ENCODE measurements around the gene L3MBTL2.
"Not testable (repeated sequence)": the region's sequence is repeated elsewhere in the genome, so short reads cannot be mapped to it uniquely, and the experiment has no call there.

L3MBTL2 gene

DNA sequence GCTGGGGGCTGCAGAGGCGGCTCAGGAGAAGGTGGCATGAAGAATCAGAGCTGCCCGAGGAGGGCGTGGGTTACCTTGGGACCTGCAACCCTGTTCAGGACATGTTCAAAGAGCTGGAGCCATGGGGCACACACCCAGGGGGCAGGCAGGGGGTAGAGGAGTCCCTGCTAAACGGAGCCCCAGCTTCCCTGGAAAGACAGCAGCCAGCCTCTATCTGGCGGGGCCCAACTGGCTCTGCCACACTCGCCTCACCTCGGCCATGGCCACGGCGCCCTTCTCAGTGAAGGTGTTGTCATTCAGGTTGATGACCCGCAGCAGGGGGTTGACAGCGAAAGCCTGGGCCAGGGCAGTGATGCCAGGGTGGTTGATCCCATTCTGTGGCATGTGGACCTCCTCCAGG lies 52.6 kb downstream of the L3MBTL2 start:
- no peak for DNase-seq (ENCODE audit: low spot score in 2 of 2)
- H3K27me3 ChIP-seq (ENCODE audit: low read depth) = no peaks in the 10 kb centered on the region
- in situ Hi-C loops (cut with MboI; ENCODE audit: low sequenced_read_pairs) = no loop called here
- H3K36me3 ChIP-seq (replicated peaks) = peaks cover 96% of the 10 kb centered on the region
- H3K4me3 ChIP-seq = no peak overlapping the region
- H3K4me1 ChIP-seq = no peaks in the 10 kb centered on the region
- no peaks in the 10 kb centered on the region; the same call in 1 of the 2 replicates for H3K9me3 ChIP-seq

DNA sequence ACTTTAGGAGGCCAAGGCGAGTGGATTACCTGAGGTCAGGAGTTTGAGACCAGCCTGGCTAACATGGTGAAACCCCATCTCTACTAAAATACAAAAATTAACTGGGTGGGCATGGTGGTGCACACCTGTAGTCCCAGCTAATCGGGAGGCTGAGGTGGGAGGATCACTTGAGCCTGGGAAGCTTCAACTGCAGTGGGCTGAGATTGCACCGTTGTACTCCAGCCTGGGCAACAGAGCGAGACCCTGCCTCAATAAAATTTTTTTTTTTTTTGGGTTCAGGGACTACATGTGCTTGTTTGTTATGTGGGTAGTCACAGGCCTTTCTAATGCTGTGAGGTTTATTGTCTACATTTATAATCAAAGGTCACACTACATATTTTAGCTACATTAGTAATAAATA lies 54.6 kb downstream of the L3MBTL2 start:
- H3K4me3 ChIP-seq; H3K27me3 ChIP-seq (ENCODE audit: low read depth); in situ Hi-C loops (cut with MboI; ENCODE audit: low sequenced_read_pairs); H3K9me3 ChIP-seq; H3K4me1 ChIP-seq; DNase-seq (ENCODE audit: low spot score in 2 of 2): not testable (repeated sequence)
- peaks cover 98% of the 10 kb centered on the region for H3K36me3 ChIP-seq (replicated peaks)

DNA sequence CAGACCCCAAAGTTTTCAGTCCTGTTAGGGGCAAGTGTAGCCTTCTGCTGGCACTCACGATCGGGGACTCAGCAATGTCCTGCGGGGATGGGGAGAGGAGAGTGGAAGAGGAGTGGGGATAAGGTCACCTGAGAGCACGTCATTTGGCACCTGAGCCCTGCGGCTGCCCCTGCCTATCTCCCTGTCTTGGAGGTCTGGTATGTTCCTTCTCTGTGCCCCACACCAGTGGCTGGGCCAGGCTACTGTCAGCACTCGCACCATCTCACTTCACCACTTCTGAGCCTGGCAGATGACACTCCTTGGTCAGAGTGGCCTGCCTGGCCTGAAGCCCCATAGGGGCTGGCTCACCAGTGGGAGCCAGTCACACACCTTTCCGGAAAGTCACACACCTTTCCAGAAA lies 55.8 kb downstream of the L3MBTL2 start:
- H3K36me3 ChIP-seq (replicated peaks) = peaks cover 100% of the 10 kb centered on the region
- in situ Hi-C loops (cut with MboI; ENCODE audit: low sequenced_read_pairs) = no loop called here

DNA sequence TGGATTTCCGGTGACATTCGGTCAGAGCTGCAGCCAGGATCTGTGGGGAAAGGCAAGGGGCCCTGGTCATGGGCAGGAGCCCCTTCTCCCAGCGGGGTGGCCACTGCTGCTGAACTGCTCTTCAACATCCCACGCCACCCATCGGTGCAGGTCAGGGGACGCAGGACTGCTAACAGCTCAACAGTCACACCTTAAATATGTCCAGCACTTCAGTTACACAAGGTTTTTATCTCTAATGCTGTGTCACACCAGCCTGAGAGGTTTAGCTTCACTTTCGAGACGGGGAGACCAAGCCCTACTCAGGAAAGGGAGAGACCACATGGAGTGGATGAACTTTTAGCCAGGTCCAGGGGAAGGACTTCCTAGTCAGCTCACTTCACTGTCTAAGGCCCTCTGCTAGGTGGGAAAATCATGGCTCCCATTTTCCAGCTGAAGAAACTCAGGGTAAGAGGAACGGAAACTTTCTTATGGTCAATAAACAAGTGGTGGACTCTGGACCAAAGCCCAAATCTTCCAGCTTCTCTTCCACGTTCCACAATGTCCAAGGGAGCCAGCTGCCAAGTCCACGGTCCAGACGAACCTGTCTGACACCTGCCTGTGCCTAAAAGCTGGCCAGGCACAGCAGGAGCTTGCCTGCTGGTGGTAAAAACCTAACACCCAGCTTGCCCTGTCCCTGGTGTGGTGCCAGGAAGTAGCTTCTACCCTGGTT lies 56.6 kb downstream of the L3MBTL2 start:
- in situ Hi-C loops (cut with MboI; ENCODE audit: low sequenced_read_pairs) = no loop called here
- Histone ChIP-seq H3K27me3 (ENCODE audit: low read depth) (no peaks in the 10 kb centered on the region), H3K4me3 (no peak overlapping the region), H3K9me3 (no peaks in the 10 kb centered on the region; the same call in 1 of the 2 replicates), H3K36me3 (replicated peaks) (peaks cover 97% of the 10 kb centered on the region), H3K4me1 (no peaks in the 10 kb centered on the region)
- DNase-seq (ENCODE audit: low spot score in 2 of 2) = no peak

More for the DNA sequence above, 55.8 kb downstream of the L3MBTL2 start:
- no peak for DNase-seq (ENCODE audit: low spot score in 2 of 2)
- Histone ChIP-seq H3K4me1 (no peaks in the 10 kb centered on the region), H3K4me3 (no peak overlapping the region), H3K27me3 (ENCODE audit: low read depth) (no peaks in the 10 kb centered on the region), H3K9me3 (no peaks in the 10 kb centered on the region; the same call in 1 of the 2 replicates)

DNA sequence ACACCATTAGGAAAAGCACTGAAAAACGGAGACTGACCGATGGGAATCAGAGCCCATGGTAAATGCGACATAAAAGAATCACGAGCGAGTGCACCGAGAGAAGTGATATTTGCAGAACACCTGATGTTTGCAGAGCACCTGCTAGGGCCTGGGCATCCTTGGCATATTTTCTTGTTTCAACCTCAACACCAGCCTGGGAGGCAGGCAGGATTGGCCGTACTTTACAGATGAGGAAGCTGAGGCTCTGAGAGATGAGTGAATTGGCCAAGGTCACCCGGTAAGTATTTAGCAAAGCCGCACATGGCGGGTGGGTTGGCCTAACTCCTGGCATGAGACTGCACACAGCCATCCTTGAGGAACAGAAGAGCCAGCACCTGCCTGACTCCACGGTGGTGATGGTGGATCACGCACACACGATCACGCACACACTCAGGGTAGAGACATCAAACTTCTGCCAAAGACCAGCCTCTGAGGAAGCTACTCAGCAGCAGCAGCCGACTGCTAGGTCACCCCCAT lies 57.2 kb downstream of the L3MBTL2 start:
- Histone ChIP-seq H3K27me3 (ENCODE audit: low read depth) (no peaks in the 10 kb centered on the region), H3K9me3 (no peaks in the 10 kb centered on the region; the same call in 1 of the 2 replicates), H3K4me1 (no peaks in the 10 kb centered on the region), H3K4me3 (no peak overlapping the region), H3K36me3 (replicated peaks) (peaks cover 96% of the 10 kb centered on the region)
- in situ Hi-C loops (cut with MboI; ENCODE audit: low sequenced_read_pairs) = no loop called here
- no peak for DNase-seq (ENCODE audit: low spot score in 2 of 2)

DNA sequence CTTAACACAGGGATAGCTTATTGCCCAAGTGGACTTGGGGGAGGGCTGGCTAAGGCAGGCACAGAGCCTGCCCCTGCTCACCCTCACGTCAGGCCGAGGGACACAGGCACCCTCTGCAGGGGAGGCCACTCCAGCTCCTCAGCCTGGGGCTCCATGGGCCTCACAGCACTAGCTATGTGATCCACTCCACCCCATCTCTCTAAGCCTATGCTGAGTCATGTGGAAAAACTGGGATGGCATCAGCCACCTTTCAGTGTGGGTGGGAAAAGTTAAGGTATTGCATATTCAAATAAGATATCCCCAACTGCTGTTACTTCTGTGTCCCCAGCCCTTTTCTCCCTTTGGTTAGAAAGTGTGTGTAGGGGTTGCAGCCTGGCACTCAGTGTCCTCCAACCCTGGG lies 58.6 kb downstream of the L3MBTL2 start:
- in situ Hi-C loops (cut with MboI; ENCODE audit: low sequenced_read_pairs) = no loop called here
- Histone ChIP-seq H3K4me1 (no peaks in the 10 kb centered on the region), H3K36me3 (replicated peaks) (peaks cover 96% of the 10 kb centered on the region), H3K27me3 (ENCODE audit: low read depth) (no peaks in the 10 kb centered on the region), H3K4me3 (no peak overlapping the region), H3K9me3 (no peaks in the 10 kb centered on the region; the same call in 1 of the 2 replicates)
- no peak for DNase-seq (ENCODE audit: low spot score in 2 of 2)

DNA sequence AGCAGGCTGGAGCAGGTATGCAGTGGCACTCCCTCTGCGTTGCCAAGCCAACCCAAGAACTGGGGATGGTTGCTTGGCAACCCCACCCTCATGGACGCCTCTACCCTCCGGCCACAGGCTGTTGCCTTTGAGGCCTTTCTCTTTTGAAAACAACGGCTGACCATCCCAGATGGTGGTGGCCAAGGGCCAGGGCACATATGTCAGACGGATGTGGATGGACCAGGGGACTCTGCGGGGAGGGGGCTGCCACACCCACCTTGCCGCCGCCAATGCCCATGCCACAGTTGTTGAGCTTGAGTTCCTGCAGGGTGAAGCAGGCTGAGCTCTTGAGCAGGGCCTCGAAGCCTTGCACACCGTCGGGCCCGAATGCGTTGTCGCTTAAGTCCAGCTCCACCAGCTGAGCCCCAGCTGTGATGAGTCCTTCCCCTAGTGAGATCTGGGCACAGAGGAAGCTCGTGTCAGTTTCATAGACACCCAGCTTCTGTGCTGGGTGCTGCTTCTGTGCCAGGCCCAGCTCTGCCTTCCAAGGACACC lies 59.4 kb downstream of the L3MBTL2 start:
- Histone ChIP-seq H3K27me3 (ENCODE audit: low read depth) (no peaks in the 10 kb centered on the region), H3K4me3 (no peak overlapping the region), H3K36me3 (replicated peaks) (peaks cover 96% of the 10 kb centered on the region), H3K4me1 (no peaks in the 10 kb centered on the region), H3K9me3 (no peaks in the 10 kb centered on the region; the same call in 1 of the 2 replicates)
- no peak for DNase-seq (ENCODE audit: low spot score in 2 of 2)
- in situ Hi-C loops (cut with MboI; ENCODE audit: low sequenced_read_pairs) = no loop called here

DNA sequence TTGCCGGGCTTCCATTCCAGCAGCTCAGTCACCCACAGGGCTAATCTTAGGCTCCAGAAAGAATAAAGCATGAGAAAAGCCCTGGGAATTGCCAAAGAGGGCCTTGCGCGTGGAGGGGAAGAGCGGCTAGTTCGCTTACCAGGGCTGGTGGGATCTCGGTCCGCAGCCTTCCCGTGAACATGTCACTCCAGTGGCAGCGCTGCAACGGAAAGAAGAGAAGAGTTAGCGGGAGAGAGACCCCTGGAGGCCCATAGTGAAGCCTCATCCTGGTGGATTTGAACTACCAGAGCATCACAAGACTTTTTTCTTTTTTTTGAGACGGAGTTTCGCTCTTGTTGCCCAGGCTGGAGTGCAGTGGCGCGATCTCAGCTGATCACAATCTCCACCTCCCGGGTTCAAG lies 62.8 kb downstream of the L3MBTL2 start:
- Histone ChIP-seq H3K36me3 (replicated peaks) (peaks cover 94% of the 10 kb centered on the region), H3K4me1 (no peaks in the 10 kb centered on the region), H3K9me3 (no peaks in the 10 kb centered on the region), H3K27me3 (ENCODE audit: low read depth) (no peaks in the 10 kb centered on the region), H3K4me3 (no peak overlapping the region)
- in situ Hi-C loops (cut with MboI; ENCODE audit: low sequenced_read_pairs) = no loop called here
- no peak for DNase-seq (ENCODE audit: low spot score in 2 of 2)

DNA sequence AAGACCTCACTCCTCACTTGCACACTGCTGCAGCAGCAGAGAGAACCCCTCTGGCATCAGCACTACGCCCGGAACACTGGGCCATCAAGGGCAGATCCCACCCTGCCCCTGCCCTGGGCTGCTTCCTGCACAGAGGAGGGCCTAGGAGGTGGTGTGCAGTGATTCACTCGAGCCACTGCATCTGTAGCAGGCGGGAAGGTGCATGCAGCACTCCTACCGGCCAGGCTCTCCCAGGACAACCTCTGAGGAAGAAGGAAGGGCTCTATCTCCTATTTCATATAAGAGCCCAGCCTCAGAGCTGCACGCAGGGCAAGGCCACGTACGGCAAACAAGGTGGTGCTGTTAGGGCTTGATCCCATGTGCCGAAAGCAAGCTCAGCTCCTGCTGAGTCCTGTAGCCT lies 66.7 kb downstream of the L3MBTL2 start:
- no peaks in the 10 kb centered on the region for H3K4me1 ChIP-seq
- H3K27me3 ChIP-seq (ENCODE audit: low read depth) = no peaks in the 10 kb centered on the region
- no peak for DNase-seq (ENCODE audit: low spot score in 2 of 2)
- H3K4me3 ChIP-seq = no peak overlapping the region
- H3K9me3 ChIP-seq = no peaks in the 10 kb centered on the region
- in situ Hi-C loops (cut with MboI; ENCODE audit: low sequenced_read_pairs) = no loop called here
- H3K36me3 ChIP-seq (replicated peaks) = peaks cover 94% of the 10 kb centered on the region

DNA sequence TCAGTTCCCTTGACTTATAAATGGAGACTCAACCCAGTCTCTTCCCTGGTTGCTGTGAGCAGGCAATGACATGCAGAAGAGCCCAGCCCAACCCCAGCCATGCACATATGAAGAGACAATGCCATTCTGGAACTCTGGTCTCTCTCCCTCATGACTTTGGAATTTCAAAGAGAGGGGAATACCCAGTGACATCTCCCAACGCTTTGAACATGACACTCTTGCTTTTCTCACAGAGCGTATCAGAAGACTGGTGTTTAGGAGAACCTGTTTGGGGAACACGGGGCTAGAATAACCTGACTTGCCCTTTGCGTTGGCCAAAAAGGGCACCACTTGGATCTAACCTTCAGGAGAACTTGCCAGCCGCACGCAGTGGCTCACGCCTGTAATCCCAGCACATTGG lies 68.0 kb downstream of the L3MBTL2 start:
- in situ Hi-C loops (cut with MboI; ENCODE audit: low sequenced_read_pairs) = no loop called here
- Histone ChIP-seq H3K36me3 (replicated peaks) (peaks cover 92% of the 10 kb centered on the region), H3K4me3 (no peak overlapping the region), H3K27me3 (ENCODE audit: low read depth) (no peaks in the 10 kb centered on the region), H3K9me3 (no peaks in the 10 kb centered on the region), H3K4me1 (no peaks in the 10 kb centered on the region)
- no peak for DNase-seq (ENCODE audit: low spot score in 2 of 2)

GRCh38 chr22:41274856-41275255 lies 69.7 kb downstream of the L3MBTL2 start:
- Histone ChIP-seq H3K4me3 (no peak overlapping the region), H3K36me3 (replicated peaks) (peaks cover 91% of the 10 kb centered on the region), H3K9me3 (no peaks in the 10 kb centered on the region), H3K4me1 (no peaks in the 10 kb centered on the region), H3K27me3 (ENCODE audit: low read depth) (no peaks in the 10 kb centered on the region)
- in situ Hi-C loops (cut with MboI; ENCODE audit: low sequenced_read_pairs) = no loop called here
- DNase-seq (ENCODE audit: low spot score in 2 of 2) = no peak

GRCh38 chr22:41280065-41280464 lies 75.0 kb downstream of the L3MBTL2 start:
- H3K4me3 ChIP-seq = no peak overlapping the region
- in situ Hi-C loops (cut with MboI; ENCODE audit: low sequenced_read_pairs) = no loop called here
- H3K27me3 ChIP-seq (ENCODE audit: low read depth) = no peaks in the 10 kb centered on the region
- DNase-seq (ENCODE audit: low spot score in 2 of 2) = no peak
- H3K36me3 ChIP-seq (replicated peaks) = peaks cover 92% of the 10 kb centered on the region
- H3K9me3 ChIP-seq = no peaks in the 10 kb centered on the region
- peaks cover 2% of the 10 kb centered on the region; the same call in 1 of the 2 replicates for H3K4me1 ChIP-seq

GRCh38 chr22:41280854-41281253 lies 75.7 kb downstream of the L3MBTL2 start:
- in situ Hi-C loops (cut with MboI; ENCODE audit: low sequenced_read_pairs) = no loop called here
- Histone ChIP-seq H3K36me3 (replicated peaks) (peaks cover 84% of the 10 kb centered on the region), H3K9me3 (no peaks in the 10 kb centered on the region), H3K4me1 (peaks cover 2% of the 10 kb centered on the region; the same call in 1 of the 2 replicates), H3K4me3 (no peak overlapping the region), H3K27me3 (ENCODE audit: low read depth) (no peaks in the 10 kb centered on the region)
- no peak for DNase-seq (ENCODE audit: low spot score in 2 of 2)

All from HAP-1 (cell line).